GM21381 (cell line): ENCODE measurements around the gene HGFAC.
"Not testable (repeated sequence)": the region's sequence is repeated elsewhere in the genome, so short reads cannot be mapped to it uniquely, and the experiment has no call there.

Experiments
- ATAC-seq: cut with Tn5 transposase; IDR thresholded peaks from one replicate; pipeline ENCODE4 v1.9.1; 2021; ENCODE audit warnings: mild to moderate bottlenecking, moderate library complexity; ENCODE audit not compliant: unreplicated experiment

HGFAC gene

DNA sequence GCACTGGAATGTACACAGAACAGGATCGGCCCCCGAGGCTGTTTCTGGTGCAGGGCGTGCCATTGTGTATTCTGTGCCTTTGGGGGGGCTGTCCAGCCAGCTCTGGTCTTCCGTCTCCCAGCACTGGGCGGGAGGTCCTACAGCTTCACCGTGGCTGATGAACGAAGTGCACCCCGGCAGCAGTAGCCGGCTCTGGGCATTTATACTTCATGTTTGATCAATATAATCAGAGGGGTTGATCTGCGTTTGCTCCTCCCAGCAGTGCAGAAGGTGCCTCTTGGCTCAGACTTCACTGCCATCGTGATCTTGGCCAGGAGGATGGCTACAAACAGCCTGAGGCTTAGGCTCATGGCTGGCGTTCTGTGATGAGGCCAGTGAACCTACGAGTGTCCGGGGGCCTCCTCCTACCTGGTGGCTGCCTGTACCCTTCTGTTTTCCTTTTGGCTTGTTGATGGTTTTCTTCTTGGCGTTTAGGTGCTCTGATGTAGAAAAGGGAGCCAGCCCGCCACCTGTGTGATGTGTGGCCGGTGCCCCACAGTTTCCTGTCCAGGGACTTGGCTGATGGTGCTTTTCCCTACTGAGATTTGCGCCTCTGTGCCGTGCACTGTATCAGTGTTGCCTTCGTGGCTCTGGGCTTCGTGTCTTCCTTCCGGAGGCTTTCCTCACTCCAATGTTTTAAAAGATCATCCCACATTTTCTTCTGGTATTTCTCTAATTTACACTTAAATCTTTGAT lies 31.2 kb upstream of the HGFAC start:
- no peak for ATAC-seq

DNA sequence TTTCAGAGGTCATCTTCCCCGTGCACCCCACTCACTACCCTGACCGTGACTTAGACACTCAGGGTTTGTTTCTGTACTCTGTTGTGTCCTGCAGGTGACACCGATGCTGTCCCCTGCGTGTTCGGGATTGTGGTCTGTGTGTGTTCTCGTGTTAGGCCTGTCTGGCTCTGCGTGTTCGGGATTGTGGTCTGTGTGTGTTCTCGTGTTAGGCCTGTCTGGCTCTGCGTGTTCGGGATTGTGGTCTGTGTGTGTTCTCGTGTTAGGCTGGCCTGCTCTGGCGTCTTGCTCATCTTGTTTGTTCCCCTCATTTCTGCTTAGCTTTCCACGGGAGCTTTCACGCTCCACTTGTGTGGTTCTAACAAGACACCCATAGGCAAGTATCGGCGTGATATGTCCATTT lies 30.6 kb upstream of the HGFAC start:
- ATAC-seq: not testable (repeated sequence)

- no peak for ATAC-seq
These were observed 30.1 kb upstream of the HGFAC start for GRCh38 chr4:3411676-3412075.

- no peak for ATAC-seq
These were observed 29.3 kb upstream of the HGFAC start for GRCh38 chr4:3412257-3413020.

- no peak for ATAC-seq
These were observed 28.5 kb upstream of the HGFAC start for GRCh38 chr4:3413217-3413671.

DNA sequence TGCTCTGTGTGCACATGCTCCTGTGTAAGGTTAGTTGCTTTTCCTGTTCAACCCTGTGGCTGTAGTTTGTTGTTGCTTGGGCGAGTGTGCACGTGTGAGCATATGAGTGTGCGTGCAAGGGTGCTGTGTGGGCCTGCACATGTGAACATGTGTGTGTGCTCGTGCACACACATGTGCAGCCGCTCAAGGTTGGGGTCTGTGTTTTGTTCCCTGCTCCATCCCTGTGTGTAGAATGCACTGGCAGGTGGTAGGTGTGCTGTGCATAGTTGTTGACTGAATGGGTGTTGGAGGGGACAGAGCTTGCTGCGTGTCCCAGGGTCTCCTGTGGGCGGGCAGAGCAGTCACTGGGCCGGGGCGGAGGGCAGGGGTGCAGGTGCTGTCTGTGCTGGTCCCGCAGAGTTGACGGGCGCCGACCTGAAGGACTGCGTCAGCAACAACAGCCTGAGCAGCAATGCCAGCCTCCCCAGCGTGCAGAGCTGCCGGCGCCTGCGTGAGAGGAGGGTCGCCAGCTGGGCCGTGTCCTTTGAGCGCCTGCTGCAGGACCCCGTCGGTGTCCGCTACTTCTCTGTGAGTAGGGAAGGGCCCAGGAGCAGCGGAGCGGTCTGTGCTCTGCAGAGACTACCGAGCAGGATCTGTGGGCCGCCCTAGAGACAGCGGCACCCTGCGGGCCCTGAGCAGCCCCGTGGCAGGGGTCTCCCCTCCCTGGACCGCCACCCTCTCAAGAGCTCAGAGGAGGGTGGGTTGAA lies 27.9 kb upstream of the HGFAC start:
- ATAC-seq: no peak

DNA sequence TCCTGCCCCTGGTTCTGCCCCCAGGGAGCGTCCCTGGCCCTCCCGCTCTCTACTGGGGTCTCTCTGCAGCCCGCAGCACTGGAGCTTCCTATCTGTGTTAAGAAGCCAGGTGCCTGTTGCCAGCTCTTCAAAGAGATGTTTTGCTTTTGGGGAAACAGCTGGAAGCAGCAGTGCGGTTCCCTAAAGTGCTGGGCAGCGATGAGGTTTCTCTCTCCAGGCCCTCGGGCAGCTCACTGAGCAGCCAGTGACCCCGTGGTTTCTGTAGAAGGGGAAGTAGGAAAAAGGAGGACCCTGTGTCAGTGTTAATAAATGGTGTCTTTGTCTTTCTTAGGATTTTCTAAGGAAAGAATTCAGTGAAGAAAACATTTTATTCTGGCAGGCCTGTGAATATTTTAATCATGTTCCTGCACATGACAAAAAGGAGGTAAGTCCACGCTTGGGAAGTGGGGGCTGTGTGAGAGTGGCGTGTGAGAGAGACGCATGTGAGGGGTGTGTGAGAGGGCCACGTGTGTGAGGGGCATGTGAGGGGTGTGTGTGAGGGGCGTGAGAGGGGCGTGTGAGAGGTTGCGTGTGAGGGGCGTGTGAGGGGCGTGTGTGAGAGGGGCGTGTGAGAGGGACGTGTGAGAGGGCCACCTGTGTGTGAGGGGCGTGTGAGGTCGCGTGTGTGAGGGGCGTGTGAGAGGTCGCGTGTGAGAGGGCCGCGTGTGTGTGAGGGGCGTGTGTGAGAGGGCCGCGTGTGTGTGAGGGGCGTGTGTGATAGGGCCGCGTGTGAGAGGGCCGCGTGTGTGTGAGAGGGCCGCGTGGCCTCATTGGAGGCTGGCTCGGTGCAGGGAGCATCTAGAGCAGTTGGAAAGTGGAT lies 27.1 kb upstream of the HGFAC start:
- no peak for ATAC-seq

DNA sequence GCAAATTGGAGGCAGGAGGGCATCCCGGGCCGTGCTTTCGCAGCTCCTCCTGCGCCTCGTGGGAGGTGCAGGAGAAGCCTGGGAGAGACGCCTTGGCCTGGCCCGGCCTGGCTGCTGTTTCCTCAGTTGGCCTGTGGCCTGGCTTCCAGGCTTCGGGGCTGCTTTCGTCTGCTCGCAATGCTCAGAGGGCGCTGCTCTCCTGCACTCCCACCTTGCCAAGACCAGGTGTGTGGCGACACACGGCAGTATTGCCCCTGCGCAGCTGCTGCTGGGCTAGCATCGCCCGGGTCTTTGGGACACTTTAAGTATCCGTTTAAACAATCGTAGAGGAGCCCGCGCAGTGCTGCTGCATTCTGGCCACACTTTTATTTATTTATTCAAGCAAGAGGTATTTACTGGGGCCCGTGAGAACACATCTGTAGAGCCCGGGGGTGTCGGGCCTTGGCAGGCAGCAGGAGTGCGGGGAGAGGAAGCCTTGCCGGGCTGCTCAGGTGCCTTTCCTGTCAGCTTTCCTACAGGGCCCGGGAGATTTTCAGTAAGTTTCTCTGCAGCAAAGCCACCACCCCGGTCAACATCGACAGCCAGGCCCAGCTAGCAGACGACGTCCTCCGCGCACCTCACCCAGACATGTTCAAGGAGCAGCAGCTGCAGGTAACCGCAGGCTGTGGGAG lies 26.2 kb upstream of the HGFAC start:
- ATAC-seq: no peak

DNA sequence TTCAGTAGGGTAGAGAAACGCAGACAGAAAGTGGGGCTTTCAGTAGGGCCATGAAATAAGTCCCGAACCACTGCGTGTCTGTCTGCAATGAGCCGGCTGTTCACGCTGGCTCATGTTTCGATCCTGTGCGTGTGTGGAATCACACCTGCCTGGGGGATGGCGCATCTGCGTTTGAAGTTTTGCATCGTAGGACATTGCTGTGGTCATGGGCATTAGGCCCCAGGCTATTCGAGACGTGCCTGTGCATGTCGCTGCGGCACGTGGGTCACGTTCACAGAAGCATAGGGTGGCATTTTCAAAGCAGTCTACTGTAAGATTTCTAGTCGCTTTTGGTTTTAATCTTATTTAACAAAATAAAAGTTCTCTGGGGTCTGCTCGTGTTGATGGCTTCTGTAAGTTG lies 25.5 kb upstream of the HGFAC start:
- no peak for ATAC-seq

GRCh38 chr4:3416821-3417221 lies 24.9 kb upstream of the HGFAC start:
- ATAC-seq: no peak

DNA sequence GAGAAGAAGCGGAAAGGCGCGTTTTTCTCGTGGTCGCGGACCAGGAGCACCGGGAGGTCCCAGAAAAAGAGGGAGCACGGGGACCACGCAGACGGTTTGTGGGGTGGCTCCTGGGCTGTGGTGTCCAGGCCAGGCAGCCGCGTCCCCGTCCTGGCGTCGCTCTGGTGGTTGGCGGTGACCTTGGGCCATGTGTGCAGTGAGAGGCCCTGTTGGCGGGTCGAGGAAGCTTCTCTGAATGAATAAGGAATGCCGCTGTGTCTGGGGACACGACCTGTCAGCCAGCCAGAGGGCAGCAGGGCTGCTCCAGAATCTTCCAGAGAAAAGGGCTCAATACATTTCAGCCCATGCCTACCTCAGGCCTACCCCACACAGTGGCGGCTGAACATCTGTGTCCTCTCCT lies 24.3 kb upstream of the HGFAC start:
- ATAC-seq: no peak

DNA sequence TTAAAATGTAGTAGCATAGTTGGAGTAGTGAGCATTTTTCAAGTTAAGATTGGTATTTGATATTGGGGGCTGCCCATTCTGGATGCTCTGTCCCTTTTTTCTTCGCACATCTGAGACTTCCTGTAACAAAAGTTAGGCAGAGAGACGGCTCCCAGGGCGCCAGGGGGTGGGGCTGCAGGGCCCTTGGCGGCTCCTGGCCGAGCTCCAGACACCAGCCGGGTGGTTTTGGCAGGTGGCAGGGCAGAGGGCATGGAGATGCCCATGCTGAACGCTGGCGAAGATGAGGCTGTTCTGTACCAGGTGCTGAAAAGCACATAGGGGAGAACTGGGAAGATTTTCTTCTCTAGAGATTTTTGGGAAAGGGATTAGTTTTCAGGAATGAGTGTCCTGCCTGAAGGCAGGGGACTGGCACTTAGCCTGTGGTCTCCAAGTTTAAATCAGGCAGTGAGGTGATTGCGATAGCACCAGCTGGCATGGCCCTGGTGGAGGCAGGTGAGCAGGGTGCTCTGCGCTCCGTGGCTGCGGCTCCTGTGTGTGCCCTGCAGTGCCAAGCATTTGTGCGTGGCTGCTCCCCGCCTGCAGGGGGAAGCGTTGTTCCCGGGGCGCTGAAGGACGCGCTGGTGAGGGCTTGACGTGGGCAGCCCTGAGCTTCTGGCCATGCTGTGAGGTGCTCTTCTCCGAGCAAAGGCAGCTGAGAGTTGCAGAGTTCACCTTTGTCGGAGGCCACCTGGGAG lies 23.6 kb upstream of the HGFAC start:
- ATAC-seq: no peak

DNA sequence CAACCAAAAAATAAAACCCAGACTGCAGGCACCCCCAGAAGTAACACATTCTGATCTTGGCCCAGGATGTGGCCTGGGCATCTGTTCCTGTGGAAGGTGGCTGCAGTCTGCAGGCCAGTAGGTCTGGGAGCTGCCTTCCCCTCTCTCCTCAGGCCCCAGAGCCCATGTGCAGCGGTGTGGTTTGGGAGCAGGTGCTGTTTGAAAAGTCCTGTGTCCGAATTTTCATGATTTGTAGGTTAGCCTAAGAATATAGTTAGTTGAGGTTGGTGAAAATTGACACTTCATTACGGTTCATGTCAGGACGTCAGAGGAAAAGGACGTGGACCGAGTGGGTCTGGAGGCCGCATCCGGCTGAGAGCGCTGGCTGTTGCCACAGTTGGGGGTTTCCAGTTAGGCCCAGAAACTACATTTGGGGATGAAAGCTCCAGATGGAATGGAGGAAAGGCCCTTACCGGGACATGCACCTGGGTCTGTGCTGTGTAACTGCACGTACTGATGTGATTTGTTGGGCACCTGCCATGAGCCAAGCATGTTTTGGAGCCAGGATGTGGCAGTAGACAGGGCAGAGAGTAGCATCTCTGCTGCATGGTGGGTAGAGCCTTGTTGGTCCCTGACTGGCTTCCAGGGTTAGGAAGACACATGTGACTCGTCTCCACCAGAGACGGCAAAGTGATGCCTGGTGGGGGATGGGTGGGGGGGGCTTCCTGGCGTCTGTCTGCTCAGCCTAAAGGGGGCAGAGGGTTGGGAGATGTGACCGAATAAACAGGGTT lies 21.7 kb upstream of the HGFAC start:
- ATAC-seq: no peak

DNA sequence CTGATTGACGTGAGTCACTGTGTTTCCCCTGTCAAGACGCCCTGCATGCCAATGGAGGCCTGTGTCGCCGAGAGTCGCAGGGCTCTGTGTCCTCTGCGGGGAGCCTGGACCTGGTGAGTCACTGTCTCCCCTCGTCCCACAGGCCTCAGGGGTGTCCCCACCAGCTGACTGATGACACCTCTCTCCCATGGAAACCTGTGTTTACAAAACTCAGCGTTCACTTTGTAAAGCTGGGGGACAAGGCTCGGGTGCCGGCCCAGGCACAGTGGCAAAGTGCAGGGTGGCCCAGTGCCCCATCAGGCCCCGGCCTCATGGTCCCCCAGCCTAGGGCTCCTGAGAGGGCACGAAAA lies 21.2 kb upstream of the HGFAC start:
- no peak for ATAC-seq

DNA sequence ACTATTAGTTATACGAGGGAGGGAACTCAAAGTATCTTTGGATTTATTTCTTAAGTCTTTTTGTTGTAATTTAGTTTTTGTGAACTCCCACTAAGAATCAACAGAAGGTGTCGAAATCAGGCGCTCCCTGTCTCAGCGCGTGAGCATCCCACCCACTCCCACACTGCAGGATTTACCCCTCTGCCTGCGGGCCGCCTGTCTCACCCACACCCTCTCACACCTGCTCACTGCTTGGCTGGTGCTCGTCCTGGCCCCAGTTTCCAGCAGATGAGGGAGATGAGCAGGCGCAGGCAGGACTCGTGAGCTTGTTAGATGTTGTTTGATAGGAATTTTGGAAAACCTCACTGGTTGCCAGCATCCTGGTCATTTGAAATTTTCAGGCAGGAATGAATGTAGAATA lies 20.8 kb upstream of the HGFAC start:
- ATAC-seq: no peak

GRCh38 chr4:3421470-3421869 lies 20.3 kb upstream of the HGFAC start:
- ATAC-seq: no peak

GRCh38 chr4:3422241-3422801 lies 19.4 kb upstream of the HGFAC start:
- no peak for ATAC-seq

DNA sequence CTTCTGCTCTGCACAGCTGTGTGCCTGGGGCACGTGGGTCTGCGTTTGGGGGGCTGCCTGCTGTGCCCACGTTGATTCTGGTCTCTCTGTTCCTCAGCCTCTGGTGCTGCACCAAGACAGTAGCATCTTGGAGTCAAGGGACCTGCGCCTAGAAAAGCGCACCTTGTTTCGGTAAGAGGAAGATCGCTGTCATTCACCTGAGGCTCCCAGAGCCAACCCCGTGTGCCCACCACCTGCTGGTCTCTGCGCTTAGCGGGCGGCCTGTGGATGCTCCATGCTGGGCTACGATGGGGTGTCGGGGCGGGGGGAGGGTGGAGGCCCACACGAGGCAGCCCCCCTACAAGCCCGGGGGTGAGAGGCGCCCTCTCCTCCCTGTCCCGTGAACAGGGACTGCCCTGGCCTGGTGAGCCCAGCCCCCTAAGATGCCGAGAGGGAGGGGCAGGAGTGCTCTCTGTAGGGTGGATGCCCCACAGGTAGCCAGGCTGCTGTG lies 18.9 kb upstream of the HGFAC start:
- ATAC-seq: no peak
